Keratinocyte (primary cell): ENCODE results near the gene ATP6V0A4.

Source experiments
- EZH2 ChIP-seq: IDR thresholded peaks from one replicate; pipeline ENCODE4 v1.6.1; 2012; ENCODE audit warnings: inconsistent platforms, mild to moderate bottlenecking, low read length, moderate library complexity
- TF ChIP-seq, protein P1 (sequence below), 3 experiments: IDR thresholded peaks in 1 of 3; conservative IDR thresholded peaks in 1 of 3; optimal IDR thresholded peaks in 1 of 3; 2 replicates in 2 of 3; 3 replicates in 1 of 3; pipeline versions ENCODE3 to v1.5.1; 2011; ENCODE audit warnings: low read length in 3 of 3, mild to moderate bottlenecking in 3 of 3, moderate library complexity in 2 of 3, control low read depth in 1 of 3, inconsistent platforms in 1 of 3; ENCODE audit not compliant: insufficient read depth in 2 of 3; ENCODE audit errors: extremely low read depth in 1 of 3

DNA sequence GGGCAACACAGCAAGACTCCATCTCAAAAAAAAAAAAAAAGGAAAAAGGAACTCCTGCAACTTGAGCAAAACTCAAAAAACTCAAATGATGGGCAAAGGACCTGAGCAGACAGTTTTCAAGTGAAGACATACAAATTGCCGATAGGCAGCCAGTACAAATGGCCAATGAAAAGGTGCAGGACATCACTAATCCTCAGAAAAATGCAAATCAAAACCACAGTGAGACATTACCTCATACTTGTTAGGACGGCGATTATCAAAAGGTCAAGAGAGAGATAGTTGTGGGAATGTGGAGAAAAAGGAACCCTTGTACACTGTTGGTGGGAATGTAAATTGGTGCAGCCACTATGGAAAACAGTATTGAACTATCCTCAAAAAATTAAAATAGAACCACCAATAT, 113.7 kb downstream of the ATP6V0A4 start:
- TF ChIP-seq, protein P1, sequence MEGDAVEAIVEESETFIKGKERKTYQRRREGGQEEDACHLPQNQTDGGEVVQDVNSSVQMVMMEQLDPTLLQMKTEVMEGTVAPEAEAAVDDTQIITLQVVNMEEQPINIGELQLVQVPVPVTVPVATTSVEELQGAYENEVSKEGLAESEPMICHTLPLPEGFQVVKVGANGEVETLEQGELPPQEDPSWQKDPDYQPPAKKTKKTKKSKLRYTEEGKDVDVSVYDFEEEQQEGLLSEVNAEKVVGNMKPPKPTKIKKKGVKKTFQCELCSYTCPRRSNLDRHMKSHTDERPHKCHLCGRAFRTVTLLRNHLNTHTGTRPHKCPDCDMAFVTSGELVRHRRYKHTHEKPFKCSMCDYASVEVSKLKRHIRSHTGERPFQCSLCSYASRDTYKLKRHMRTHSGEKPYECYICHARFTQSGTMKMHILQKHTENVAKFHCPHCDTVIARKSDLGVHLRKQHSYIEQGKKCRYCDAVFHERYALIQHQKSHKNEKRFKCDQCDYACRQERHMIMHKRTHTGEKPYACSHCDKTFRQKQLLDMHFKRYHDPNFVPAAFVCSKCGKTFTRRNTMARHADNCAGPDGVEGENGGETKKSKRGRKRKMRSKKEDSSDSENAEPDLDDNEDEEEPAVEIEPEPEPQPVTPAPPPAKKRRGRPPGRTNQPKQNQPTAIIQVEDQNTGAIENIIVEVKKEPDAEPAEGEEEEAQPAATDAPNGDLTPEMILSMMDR (optimal IDR thresholded peaks at IDR 0.05 in 1 of 3, IDR thresholded peaks at IDR 0.05 in 1 of 3, conservative IDR thresholded peaks at IDR 0.05 in 1 of 3; ENCODE audit: extremely low read depth in 1 of 3, insufficient read depth in 2 of 3, low read length in 3 of 3) = no peak
- TF ChIP-seq EZH2 = no peak
